A549 (cell line): ENCODE measurements around the gene TTLL9. TPM values are rescaled to one million over a fixed set of nuclear protein-coding genes. Genes with fewer than 3 reads are reported as not detected.

Source experiments
- ATAC-seq, 2 experiments: fragments of 200-7000 bp in 1 of 2; fragments of >200 bp in 1 of 2; cut with Nextera tagmentation in 1 of 2; cut with Tn5 transposase in 1 of 2; 3 replicates each; pipeline versions ENCODE4 v1.8.0 to v1.9.1; 2018 to 2020; ENCODE audit warnings: mild to moderate bottlenecking in 1 of 2, moderate library complexity in 1 of 2
- CTCF ChIA-PET: fragments of 300-600 bp; sonication (Branson Sonifier 250); formaldehyde crosslinking; extraction: SDS; loops from one replicate; lab custom pipeline; 2021; ENCODE audit warnings: antibody characterized with exemption, inconsistent platforms; lab: Yijun Ruan, JAX
- POLR2A ChIA-PET: fragments of 350-600 bp; formaldehyde crosslinking; extraction: SDS; loops from one replicate; lab custom pipeline; 2021; ENCODE audit warnings: antibody characterized with exemption, inconsistent platforms; lab: Yijun Ruan, JAX
- DNase-seq, 2 experiments: peaks; one replicate each; pipeline versions ENCODE4 v3.0.0 to v3.0.0-alpha.2; 2011 to 2016; ENCODE audit warnings: low read depth in 1 of 2, low spot score in 1 of 2
- FAIRE-seq: peaks from 2 replicates; lab custom pipeline; 2011; peaks lifted over from hg19 to GRCh38; lab: Jason Lieb, UNC
- H3K27ac ChIP-seq, 2 experiments: fragments of >200 bp; sonication (Bioruptor Twin); formaldehyde crosslinking; 3 replicates each; pipeline ENCODE4 v1.5.1; 2016 to 2017
- H3K4me1 ChIP-seq: fragments of >200 bp; sonication (Bioruptor Twin); formaldehyde crosslinking; 3 replicates; pipeline ENCODE4 v1.6.1; 2016
- H3K4me2 ChIP-seq: fragments of >200 bp; sonication (Bioruptor Twin); formaldehyde crosslinking; 3 replicates; pipeline ENCODE4 v1.6.1; 2016
- H3K4me3 ChIP-seq: fragments of >200 bp; sonication (Bioruptor Twin); formaldehyde crosslinking; 3 replicates; pipeline ENCODE4 v1.5.1; 2016
- H3K9me3 ChIP-seq: fragments of >200 bp; sonication (Bioruptor Twin); formaldehyde crosslinking; 3 replicates; pipeline ENCODE4 v1.6.1; 2016
- CEBPB ChIP-seq, 2 experiments: fragments of >200 bp in 1 of 2; sonication (Bioruptor Twin) in 1 of 2; formaldehyde crosslinking in 1 of 2; IDR thresholded peaks; 2 replicates each; pipeline ENCODE4 v1.6.1; 2012 to 2016
- CHD4 ChIP-seq: fragments of 200-600 bp; sonication (generic); IDR thresholded peaks from 2 replicates; pipeline ENCODE4 v1.6.1; 2016; ENCODE audit warnings: antibody characterized with exemption, mild to moderate bottlenecking, borderline replicate concordance
- EP300 ChIP-seq, 2 experiments: fragments of >200 bp; sonication (Bioruptor Twin); formaldehyde crosslinking; IDR thresholded peaks; 2 replicates in 1 of 2; 3 replicates in 1 of 2; pipeline ENCODE4 v1.6.1; 2016 to 2017
- ESRRA ChIP-seq: fragments of 150-350 bp; IDR thresholded peaks from 2 replicates; pipeline ENCODE4 v1.6.1; 2014; ENCODE audit warnings: mild to moderate bottlenecking, low read length, borderline replicate concordance
- FOSB ChIP-seq: fragments of 250-450 bp; sonication (Bioruptor Pico); IDR thresholded peaks from 2 replicates; pipeline ENCODE4 v1.5.0; 2020; ENCODE audit warnings: mild to moderate bottlenecking, moderate library complexity
- FOSL2 ChIP-seq, 2 experiments: fragments of 450-650 bp in 1 of 2; fragments of >200 bp in 1 of 2; sonication (Bioruptor Twin) in 1 of 2; formaldehyde crosslinking; IDR thresholded peaks; 2 replicates each; pipeline versions ENCODE4 v1.5.0 to v1.6.1; 2016 to 2020; ENCODE audit warnings: mild to moderate bottlenecking in 1 of 2, moderate library complexity in 1 of 2
- FOXS1 ChIP-seq: fragments of 250-450 bp; sonication (Bioruptor Pico); IDR thresholded peaks from 2 replicates; pipeline ENCODE4 v1.5.0; 2020; ENCODE audit warnings: mild to moderate bottlenecking, moderate library complexity
- HOXB13 ChIP-seq: fragments of 250-450 bp; sonication (Bioruptor Pico); IDR thresholded peaks from 2 replicates; pipeline ENCODE4 v1.5.0; 2020; ENCODE audit warnings: low read depth, mild to moderate bottlenecking, moderate library complexity
- HOXB5 ChIP-seq: fragments of 250-450 bp; sonication (Bioruptor Pico); IDR thresholded peaks from 2 replicates; pipeline ENCODE4 v1.5.0; 2020; ENCODE audit warnings: mild to moderate bottlenecking, moderate library complexity
- KDM5A ChIP-seq: fragments of 200-600 bp; sonication (generic); IDR thresholded peaks from 2 replicates; pipeline ENCODE4 v1.6.1; 2016; ENCODE audit warnings: antibody characterized with exemption, mild to moderate bottlenecking
- NFE2L2 ChIP-seq: fragments of 150-350 bp; conservative IDR thresholded peaks from 2 replicates; pipeline ENCODE4 v1.6.1; 2014; ENCODE audit warnings: low read length
- NPAS2 ChIP-seq: fragments of 250-450 bp; sonication (Bioruptor Pico); IDR thresholded peaks from 2 replicates; pipeline ENCODE4 v1.8.0; 2022; ENCODE audit warnings: mild to moderate bottlenecking, moderate library complexity, borderline replicate concordance
- NR3C1 ChIP-seq: fragments of >200 bp; sonication (Bioruptor Twin); formaldehyde crosslinking; IDR thresholded peaks from 3 replicates; pipeline ENCODE4 v1.6.1; 2017
- PHF8 ChIP-seq: fragments of 200-600 bp; sonication (generic); IDR thresholded peaks from 2 replicates; pipeline ENCODE4 v1.6.1; 2016; ENCODE audit warnings: low read depth, mild to moderate bottlenecking, antibody characterized with exemption, moderate library complexity, borderline replicate concordance
- POLR2A ChIP-seq: IDR thresholded peaks from 2 replicates; pipeline ENCODE4 v1.6.1; 2012; ENCODE audit warnings: mild to moderate bottlenecking, low read length
- RARB ChIP-seq: fragments of 250-450 bp; sonication (Bioruptor Pico); IDR thresholded peaks from 2 replicates; pipeline ENCODE4 v1.8.0; 2021; ENCODE audit warnings: mild to moderate bottlenecking, moderate library complexity
- RCOR1 ChIP-seq: fragments of 150-350 bp; IDR thresholded peaks from 2 replicates; pipeline ENCODE4 v1.6.1; 2014; ENCODE audit warnings: antibody characterized with exemption, low read length, low read depth
- REST ChIP-seq: fragments of 200-600 bp; sonication (generic); IDR thresholded peaks from 2 replicates; pipeline ENCODE4 v1.6.1; 2016; ENCODE audit warnings: antibody characterized with exemption, mild to moderate bottlenecking, moderate library complexity
- RFX5 ChIP-seq: fragments of 450-650 bp; IDR thresholded peaks from 2 replicates; pipeline ENCODE4 v1.7.1; 2014; ENCODE audit warnings: antibody characterized with exemption, mild to moderate bottlenecking, moderate library complexity
- RNF2 ChIP-seq: fragments of 200-600 bp; sonication (generic); IDR thresholded peaks from 2 replicates; pipeline ENCODE4 v1.6.1; 2016; ENCODE audit warnings: low read depth, mild to moderate bottlenecking, antibody characterized with exemption, moderate library complexity, borderline replicate concordance
- SREBF2 ChIP-seq: fragments of 450-650 bp; IDR thresholded peaks from 2 replicates; pipeline ENCODE4 v1.6.1; 2014; ENCODE audit warnings: mild to moderate bottlenecking, moderate library complexity
- TFCP2L1 ChIP-seq: fragments of 250-450 bp; sonication (Bioruptor Pico); IDR thresholded peaks from 2 replicates; pipeline ENCODE4 v1.5.0; 2021; ENCODE audit warnings: mild to moderate bottlenecking
- TP53 ChIP-seq: fragments of 250-450 bp; sonication (Bioruptor Pico); IDR thresholded peaks from 2 replicates; pipeline ENCODE4 v1.5.0; 2021; ENCODE audit warnings: mild to moderate bottlenecking, moderate library complexity
- ZNF302 ChIP-seq: fragments of 250-450 bp; sonication (Bioruptor Pico); IDR thresholded peaks from 2 replicates; pipeline ENCODE4 v1.9.0; 2021; ENCODE audit warnings: inconsistent platforms, mild to moderate bottlenecking, moderate library complexity
- ZSCAN20 ChIP-seq: fragments of 250-450 bp; sonication (Bioruptor Pico); IDR thresholded peaks from 2 replicates; pipeline ENCODE4 v1.8.0; 2022; ENCODE audit warnings: mild to moderate bottlenecking, moderate library complexity
- WGBS: methylation state at CpG from one replicate; pipeline ENCODE4 v1.1.6; 2017; ENCODE audit errors: missing lambda C conversion rate; 5-methylcytosine and 5-hydroxymethylcytosine counted together
- polyA plus RNA-seq, 4 experiments: library from polyadenylated mRNA; depleted of rRNA in 3 of 4; stranded (reverse); fragments of >200 nt; fragmentation: RNase III in 1 of 4; extraction: RNeasy Plus Mini Kit Qiagen cat#74134 plus additional on column Dnase treatment in 1 of 4; gene quantifications; 2 replicates in 3 of 4; 3 replicates in 1 of 4; pipeline ENCODE4 v1.2.3, GENCODE V29; 2011 to 2017
- TF ChIP-seq, protein P1 (sequence below): fragments of 150-350 bp; IDR thresholded peaks from 2 replicates; pipeline ENCODE4 v1.6.1; 2014; ENCODE audit warnings: low read depth, mild to moderate bottlenecking, low read length
- TF ChIP-seq, protein P2 (sequence below): fragments of >200 bp; sonication (Bioruptor Twin); formaldehyde crosslinking; IDR thresholded peaks from 3 replicates; pipeline ENCODE4 v1.5.1; 2016
- TF ChIP-seq, protein P3 (sequence below): fragments of 250-450 bp; sonication (Bioruptor Pico); IDR thresholded peaks from 2 replicates; pipeline ENCODE4 v1.5.0; 2021; ENCODE audit warnings: mild to moderate bottlenecking, moderate library complexity, borderline replicate concordance

Gene TTLL9
- polyA plus RNA-seq, 2 of the 4 experiments (the other 2 are of a cell fraction), result 0.06 to 0.15 TPM

DNA sequence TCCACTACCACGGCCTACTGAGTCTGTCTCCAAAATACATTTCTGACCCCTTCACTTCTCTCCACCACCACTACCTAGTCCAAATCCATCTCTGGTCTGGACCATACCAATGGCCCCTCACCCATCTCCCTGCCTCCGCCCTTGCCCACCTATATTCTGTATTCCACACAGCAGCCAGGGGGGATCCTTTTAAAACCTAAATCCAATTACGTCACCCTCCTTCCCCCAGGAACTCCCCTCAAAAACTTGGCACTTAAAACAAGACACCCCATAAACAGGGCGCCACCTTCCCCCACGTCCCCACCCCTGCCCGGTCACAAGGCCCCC is 80.7 kb downstream of the TTLL9 start:
- CTCF ChIA-PET, result interaction anchor here (0.8 to 12.2 kb wide), 22 partner anchors 9 to 156 kb away, joined by 3 to 173 read pairs (median 8); partner anchors contain the start of genes FOXS1, MYLK2 and XKR7
- FAIRE-seq, result no peak
- Histone ChIP-seq H3K27ac (peak overlapping the region; percentile 92 to 97), H3K9me3 (peaks cover 9% of the 10 kb centered on the region), H3K4me2 (peak overlapping the region; percentile 100), H3K4me1 (peaks cover 8% of the 10 kb centered on the region; the same call in 2 of the 3 replicates), H3K4me3 (peak overlapping the region; percentile 100)
- TF ChIP-seq RARB (CRISPR knock-in tag) (no peak), TFCP2L1 (CRISPR knock-in tag) (no peak), EP300 (IDR thresholded peaks at IDR 0.05) (no peak), HOXB5 (CRISPR knock-in tag) (no peak), TP53 (CRISPR knock-in tag) (no peak), FOSB (CRISPR knock-in tag) (no peak), CEBPB (IDR thresholded peaks at IDR 0.05) (no peak), POLR2A (no peak), SREBF2 (no peak), ZSCAN20 (CRISPR knock-in tag) (no peak), NPAS2 (CRISPR knock-in tag) (no peak), REST (no peak)
- TF ChIP-seq, protein P1, sequence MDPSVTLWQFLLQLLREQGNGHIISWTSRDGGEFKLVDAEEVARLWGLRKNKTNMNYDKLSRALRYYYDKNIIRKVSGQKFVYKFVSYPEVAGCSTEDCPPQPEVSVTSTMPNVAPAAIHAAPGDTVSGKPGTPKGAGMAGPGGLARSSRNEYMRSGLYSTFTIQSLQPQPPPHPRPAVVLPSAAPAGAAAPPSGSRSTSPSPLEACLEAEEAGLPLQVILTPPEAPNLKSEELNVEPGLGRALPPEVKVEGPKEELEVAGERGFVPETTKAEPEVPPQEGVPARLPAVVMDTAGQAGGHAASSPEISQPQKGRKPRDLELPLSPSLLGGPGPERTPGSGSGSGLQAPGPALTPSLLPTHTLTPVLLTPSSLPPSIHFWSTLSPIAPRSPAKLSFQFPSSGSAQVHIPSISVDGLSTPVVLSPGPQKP, result no peak
- whole genome bisulfite sequencing, result 7% methylated on average over 6 of the region's 6 CpGs
- POLR2A ChIA-PET, result interaction anchor here (1.2 kb wide), 1 partner anchor 71 kb away, joined by 4 read pairs; no protein-coding TSS in a partner anchor
- no peak for DNase-seq
- ATAC-seq, result no peak

DNA sequence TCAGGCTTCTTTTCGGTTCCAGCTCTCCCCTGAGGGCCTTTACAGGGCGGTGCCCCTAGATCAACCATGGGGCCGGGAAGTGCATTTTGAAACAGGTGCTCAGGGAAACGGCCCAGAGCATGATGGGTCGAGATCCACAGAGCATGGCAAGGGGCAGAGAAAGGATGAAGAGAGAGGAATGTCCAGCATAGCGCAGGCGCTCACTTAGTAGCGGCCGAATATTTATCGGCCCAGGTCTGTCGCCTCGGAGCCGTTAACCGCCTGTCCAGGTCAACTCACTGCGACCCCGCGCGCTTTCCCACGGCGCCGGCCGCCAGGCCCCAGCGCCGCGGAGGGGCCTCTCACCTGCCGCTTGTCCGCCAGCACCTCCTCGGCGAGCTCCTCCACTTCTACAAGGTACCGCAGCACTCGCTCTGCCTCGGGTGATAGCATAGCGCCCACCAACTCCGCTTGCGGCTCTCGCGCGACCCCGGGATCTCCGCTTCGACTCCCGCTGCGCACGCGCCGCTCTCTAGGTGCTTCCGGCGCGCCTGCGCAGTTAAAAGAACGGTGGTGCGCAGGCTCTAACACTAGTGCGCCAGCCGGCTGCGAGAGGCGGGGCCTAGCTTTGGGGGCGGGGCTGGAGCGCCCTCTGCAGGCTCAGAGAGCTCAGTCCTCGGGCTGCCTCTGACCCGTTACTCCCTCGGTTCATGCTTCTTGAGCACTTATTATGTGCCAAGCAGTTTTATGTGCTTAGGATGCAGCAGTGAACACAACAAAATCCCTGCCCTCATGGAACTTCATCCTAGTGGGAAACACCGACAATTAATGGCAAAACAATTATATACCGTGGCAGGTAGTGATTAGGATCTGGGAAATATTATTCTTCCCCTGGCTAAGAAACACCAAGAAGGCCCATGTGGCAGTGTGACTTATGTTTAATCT is 81.4 kb downstream of the TTLL9 start, which contains the start of gene PDRG1:
PDRG1 (minus strand) TSS at position 517 of the 924 bp plus-strand sequence; CDS start at position 432, 85 bp downstream.
- Histone ChIP-seq H3K27ac (peak within 1 kb of the TSS; percentile 92 to 97), H3K9me3 (peaks cover 9% of the 10 kb centered on the region), H3K4me3 (peak within 1 kb of the TSS; percentile 100), H3K4me1 (peaks cover 8% of the 10 kb centered on the region; the same call in 2 of the 3 replicates), H3K4me2 (peak within 1 kb of the TSS; percentile 100)
- 1% methylated on average over 61 of the region's 63 CpGs for WGBS
- ChIA-PET POLR2A (interaction anchor here (0.6 to 1.2 kb wide), 3 partner anchors 12 to 99 kb away, joined by 3 to 4 read pairs (median 4); no protein-coding TSS in a partner anchor), CTCF (interaction anchor here (0.6 to 12.2 kb wide), 41 partner anchors 10 to 185 kb away, joined by 3 to 173 read pairs (median 4); partner anchors contain the start of genes FOXS1, MYLK2 and XKR7)
- FAIRE-seq (no peak), DNase-seq (peak; percentile 72 to 96), ATAC-seq (peak; percentile 89 to 99)
- no peak for TF ChIP-seq HOXB13
- no peak for TF ChIP-seq ZNF302
- TF ChIP-seq CEBPB (IDR thresholded peaks at IDR 0.05), result no peak
- TF ChIP-seq, protein P2, sequence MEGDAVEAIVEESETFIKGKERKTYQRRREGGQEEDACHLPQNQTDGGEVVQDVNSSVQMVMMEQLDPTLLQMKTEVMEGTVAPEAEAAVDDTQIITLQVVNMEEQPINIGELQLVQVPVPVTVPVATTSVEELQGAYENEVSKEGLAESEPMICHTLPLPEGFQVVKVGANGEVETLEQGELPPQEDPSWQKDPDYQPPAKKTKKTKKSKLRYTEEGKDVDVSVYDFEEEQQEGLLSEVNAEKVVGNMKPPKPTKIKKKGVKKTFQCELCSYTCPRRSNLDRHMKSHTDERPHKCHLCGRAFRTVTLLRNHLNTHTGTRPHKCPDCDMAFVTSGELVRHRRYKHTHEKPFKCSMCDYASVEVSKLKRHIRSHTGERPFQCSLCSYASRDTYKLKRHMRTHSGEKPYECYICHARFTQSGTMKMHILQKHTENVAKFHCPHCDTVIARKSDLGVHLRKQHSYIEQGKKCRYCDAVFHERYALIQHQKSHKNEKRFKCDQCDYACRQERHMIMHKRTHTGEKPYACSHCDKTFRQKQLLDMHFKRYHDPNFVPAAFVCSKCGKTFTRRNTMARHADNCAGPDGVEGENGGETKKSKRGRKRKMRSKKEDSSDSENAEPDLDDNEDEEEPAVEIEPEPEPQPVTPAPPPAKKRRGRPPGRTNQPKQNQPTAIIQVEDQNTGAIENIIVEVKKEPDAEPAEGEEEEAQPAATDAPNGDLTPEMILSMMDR, result peak; percentile 96
- TF ChIP-seq NR3C1, result no peak
- TF ChIP-seq RFX5, result no peak
- TF ChIP-seq CHD4, result no peak
- no peak for TF ChIP-seq KDM5A
- TF ChIP-seq FOXS1, result no peak
- TF ChIP-seq RCOR1, result no peak
- no peak for TF ChIP-seq FOSL2 (IDR thresholded peaks at IDR 0.05)
- no peak for TF ChIP-seq FOSL2 (CRISPR knock-in tag; IDR thresholded peaks at IDR 0.05)
- TF ChIP-seq RNF2, result no peak
- TF ChIP-seq, protein P3, sequence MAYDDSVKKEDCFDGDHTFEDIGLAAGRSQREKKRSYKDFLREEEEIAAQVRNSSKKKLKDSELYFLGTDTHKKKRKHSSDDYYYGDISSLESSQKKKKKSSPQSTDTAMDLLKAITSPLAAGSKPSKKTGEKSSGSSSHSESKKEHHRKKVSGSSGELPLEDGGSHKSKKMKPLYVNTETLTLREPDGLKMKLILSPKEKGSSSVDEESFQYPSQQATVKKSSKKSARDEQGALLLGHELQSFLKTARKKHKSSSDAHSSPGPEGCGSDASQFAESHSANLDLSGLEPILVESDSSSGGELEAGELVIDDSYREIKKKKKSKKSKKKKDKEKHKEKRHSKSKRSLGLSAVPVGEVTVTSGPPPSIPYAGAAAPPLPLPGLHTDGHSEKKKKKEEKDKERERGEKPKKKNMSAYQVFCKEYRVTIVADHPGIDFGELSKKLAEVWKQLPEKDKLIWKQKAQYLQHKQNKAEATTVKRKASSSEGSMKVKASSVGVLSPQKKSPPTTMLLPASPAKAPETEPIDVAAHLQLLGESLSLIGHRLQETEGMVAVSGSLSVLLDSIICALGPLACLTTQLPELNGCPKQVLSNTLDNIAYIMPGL (CRISPR knock-in tag), result no peak
- peak; percentile 61; the same call in 1 of the 2 replicates for TF ChIP-seq ESRRA
- peak; percentile 76 for TF ChIP-seq PHF8
- no peak for TF ChIP-seq NFE2L2
